IPS DF 4.7 (cell line): ENCODE data around the gene SMARCD3.

Experiments used
- DNase-seq: peaks from one replicate; pipeline ENCODE4 v3.0.0-alpha.2; 2013; ENCODE audit warnings: low spot score; ENCODE audit errors: extremely low read depth

SMARCD3 gene

DNA sequence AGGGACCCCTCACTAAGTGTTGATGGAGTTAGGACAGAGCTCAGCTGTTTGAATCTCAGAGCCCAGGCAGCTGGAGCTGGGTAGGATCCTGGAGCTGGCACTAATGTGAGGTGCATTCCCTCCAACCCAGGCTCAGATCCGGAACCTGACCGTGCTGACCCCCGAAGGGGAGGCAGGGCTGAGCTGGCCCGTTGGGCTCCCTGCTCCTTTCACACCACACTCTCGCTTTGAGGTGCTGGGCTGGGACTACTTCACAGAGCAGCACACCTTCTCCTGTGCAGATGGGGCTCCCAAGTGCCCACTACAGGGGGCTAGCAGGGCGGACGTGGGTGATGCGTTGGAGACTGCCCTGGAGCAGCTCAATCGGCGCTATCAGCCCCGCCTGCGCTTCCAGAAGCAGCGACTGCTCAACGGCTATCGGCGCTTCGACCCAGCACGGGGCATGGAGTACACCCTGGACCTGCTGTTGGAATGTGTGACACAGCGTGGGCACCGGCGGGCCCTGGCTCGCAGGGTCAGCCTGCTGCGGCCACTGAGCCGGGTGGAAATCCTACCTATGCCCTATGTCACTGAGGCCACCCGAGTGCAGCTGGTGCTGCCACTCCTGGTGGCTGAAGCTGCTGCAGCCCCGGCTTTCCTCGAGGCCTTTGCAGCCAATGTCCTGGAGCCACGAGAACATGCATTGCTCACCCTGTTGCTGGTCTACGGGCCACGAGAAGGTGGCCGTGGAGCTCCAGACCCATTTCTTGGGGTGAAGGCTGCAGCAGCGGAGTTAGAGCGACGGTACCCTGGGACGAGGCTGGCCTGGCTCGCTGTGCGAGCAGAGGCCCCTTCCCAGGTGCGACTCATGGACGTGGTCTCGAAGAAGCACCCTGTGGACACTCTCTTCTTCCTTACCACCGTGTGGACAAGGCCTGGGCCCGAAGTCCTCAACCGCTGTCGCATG, 11.0 kb downstream of the SMARCD3 start:
- DNase-seq = no peak

DNA sequence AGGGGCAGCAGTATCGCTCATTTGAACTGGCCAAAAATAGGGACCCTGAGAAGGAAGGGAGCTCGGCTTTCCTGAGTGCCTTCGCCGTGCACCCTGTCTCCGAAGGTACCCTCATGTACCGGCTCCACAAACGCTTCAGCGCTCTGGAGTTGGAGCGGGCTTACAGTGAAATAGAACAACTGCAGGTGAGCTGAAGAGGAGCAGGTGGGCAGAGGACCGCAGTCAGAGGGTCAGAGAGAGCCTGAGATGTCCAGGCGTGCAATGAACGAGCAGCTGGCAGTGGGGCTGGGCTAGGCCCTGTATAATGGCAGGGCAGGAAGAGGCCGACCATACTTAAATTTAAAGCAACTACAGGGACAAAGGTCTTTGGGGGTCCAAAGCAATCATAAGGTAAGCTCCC, 12.1 kb downstream of the SMARCD3 start:
- no peak for DNase-seq

DNA sequence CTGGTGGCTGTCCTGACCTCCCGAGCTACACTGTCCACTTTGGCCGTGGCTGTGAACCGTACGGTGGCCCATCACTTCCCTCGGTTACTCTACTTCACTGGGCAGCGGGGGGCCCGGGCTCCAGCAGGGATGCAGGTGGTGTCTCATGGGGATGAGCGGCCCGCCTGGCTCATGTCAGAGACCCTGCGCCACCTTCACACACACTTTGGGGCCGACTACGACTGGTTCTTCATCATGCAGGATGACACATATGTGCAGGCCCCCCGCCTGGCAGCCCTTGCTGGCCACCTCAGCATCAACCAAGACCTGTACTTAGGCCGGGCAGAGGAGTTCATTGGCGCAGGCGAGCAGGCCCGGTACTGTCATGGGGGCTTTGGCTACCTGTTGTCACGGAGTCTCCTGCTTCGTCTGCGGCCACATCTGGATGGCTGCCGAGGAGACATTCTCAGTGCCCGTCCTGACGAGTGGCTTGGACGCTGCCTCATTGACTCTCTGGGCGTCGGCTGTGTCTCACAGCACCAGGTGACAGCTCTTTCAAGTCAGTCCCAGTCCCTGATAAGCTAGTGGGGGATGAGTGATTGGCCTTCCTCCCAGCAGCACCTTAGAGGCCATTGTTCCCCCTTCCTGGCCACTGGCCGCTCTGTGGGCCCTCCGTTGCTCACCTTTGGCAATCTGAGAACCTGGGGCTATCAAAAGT, 13.3 kb downstream of the SMARCD3 start:
- DNase-seq = no peak

DNA sequence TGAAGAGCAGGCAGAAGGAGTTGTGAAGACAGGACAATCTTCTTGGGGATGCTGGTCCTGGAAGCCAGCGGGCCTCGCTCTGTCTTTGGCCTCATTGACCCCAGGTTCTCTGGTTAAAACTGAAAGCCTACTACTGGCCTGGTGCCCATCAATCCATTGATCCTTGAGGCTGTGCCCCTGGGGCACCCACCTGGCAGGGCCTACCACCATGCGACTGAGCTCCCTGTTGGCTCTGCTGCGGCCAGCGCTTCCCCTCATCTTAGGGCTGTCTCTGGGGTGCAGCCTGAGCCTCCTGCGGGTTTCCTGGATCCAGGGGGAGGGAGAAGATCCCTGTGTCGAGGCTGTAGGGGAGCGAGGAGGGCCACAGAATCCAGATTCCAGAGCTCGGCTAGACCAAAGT, 14.7 kb downstream of the SMARCD3 start:
- no peak for DNase-seq

- no peak for DNase-seq
Measured at GRCh38 chr7:151232917-151233701, 15.4 kb downstream of the SMARCD3 start.

- no peak for DNase-seq
Measured at GRCh38 chr7:151232091-151232916, 16.2 kb downstream of the SMARCD3 start, which contains the start of gene CHPF2. TSS of gene CHPF2 (plus strand) at chr7:151232483. CDS start at chr7:151234012, 1,529 bp downstream.

DNA sequence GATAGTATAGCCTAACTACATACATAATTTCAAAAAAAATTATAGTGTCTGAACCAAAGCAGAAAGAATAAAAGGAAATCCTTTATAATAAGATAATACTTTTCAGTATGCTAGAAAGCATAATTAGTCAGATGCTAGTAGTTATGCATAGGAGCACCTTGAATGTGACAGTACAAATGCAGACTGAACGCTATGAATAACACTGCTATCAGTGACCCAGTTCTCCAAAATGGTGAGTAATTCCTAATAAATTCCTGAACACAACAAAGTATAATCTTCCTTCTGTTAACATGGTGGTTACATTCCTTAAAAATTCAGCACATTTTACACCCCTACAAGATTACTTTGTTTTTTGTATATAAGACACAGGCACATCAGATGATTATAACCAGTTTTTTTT, 17.4 kb downstream of the SMARCD3 start:
- DNase-seq = no peak

DNA sequence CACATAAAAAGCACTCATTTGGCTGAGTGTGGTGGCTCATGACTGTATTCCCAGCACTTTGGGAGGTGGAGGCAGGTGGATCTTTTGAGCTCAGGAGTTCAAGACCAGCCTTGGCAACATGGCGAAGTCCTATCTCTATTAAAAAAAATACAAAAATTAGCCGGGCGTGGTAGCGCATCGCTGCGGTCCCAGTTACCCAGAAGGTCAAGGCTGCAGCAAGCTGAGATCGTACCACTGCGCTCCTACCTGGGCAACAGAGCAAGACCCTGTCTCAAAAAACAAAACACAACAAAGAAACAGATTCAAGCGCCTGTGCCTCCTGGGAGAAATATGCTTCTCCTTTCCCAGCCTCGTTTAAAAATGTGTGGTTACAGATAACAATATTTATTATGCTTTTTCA, 19.2 kb downstream of the SMARCD3 start:
- no peak for DNase-seq

GRCh38 chr7:151228024-151228866, 20.2 kb downstream of the SMARCD3 start:
- no peak for DNase-seq

DNA sequence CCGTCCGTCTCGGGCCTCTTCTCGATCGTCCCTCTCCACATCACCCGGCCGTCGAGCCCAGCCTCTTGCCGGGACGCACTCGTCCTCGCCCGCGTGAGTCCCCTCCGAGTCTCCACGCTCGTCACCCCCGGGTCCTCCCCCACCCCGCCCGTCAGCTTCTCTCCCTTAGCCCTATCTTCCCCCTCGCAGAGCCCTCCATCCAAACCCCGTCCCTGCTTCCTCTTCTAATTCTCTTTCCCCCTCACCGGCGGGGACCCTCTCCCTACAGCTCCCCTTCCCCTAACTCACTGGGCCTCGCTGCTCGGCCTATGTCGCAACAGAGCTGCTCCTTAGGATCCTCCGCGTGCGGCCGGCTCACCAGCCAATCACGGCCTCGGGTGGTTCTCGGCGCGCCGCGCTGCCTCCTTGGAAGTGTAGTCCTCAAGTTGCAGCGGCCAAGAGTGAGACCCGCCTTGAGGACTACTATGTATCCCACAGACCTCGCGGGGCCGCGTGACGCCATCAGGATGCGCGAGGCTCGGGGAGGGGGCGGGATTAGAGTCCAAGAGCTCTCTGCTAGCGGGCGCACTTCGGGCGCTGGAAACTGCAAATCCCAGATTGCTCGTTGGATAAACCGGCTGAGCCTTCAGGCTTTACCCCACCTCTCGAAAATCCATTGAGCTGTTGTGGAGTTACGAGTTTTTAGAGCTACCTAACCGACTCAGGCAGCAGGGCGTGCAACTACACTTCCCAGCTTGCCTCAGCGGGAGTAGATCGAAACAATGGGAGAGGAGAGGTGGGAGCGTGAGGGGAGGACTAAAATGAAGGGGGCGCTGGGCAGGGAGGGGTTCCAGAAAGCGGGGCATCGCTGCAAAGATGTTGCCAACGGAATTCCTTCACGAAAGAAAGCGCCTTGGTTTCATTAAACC, 21.4 kb downstream of the SMARCD3 start, which contains the start of gene ABCF2:
Gene ABCF2 (minus strand): TSS at position 331 of the 908 bp plus-strand sequence. CDS start 747 bp downstream, outside the sequence.
- DNase-seq = peak; percentile 90

DNA sequence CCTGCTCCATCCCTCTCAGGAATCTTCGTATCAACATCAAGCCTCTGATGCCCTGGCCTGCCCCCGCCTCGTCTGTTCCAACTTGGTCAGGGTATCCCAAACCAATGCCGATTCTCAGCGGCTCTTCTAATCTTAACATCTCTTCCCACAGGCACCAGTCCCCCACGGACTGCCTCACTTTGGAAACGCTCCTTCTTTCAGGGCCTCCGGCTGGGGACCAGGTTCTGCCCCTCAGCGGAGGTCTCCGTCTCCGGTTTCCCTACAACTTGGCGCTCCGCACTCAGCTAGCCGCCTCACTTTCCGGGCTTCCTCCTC, 22.0 kb downstream of the SMARCD3 start:
- DNase-seq = no peak

DNA sequence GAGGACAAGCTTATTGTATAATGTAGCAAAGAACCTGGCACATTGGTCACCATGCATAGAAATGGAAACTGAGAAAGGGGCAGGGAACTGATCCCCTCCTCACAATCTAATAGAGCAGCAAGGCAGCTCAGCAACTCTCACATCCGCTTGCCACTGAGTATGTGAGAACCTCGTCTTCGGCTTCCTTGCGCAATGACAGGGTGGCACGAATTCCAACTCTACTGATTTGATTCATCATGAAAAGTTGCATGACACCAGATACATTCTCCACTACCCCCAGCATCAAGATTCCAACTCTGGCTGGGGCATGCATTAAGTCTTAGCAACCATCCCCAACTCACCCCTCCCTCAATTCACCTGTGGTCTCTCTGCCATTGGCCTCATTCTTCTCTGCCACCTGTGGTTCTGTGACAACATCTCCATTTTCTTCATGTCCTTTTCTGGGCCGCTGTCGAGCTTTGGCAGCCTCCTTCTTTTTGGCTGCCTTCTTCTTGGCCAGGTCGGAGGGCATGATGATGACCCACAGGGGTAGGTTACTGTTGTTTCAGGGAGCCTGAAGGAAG, 22.5 kb downstream of the SMARCD3 start:
- DNase-seq = no peak

DNA sequence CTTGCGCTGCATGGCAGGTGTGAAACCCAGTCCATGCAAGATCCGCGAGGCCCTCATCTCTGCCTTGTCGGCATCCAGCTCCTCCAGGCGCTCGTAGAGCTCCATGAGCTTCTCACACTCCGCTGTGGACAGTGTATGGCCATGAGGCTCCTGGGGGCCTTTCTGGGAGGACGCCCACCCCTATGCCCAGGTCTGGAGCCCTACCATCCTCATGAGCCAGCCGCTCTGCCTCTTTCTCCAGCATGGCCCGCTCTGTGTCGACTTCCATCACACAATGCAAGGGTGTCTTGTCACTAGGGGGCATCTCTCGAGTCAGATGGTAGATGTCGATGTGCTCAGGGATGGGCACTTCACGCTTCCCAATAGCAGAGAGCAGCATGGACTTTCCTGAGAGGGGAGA, 24.8 kb downstream of the SMARCD3 start:
- no peak for DNase-seq

DNA sequence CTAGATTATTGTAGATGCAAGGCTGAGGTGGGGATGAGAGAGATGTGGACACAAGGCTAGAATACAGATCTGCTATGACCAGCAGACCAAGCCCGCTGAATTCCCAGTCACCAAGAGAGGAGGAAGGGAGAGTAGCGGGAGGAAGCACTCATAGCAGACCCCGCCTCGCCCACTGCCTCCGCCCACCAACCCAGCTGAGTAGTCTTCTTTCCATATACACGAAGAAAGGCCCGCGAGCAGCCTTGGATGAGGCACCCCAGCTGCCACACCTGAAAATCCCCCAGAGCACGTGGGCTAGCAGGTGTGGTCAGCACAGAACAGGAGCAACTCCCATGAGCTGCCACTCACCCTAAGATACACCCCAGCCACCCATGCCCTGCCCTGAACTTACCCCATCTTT, 30.3 kb downstream of the SMARCD3 start:
- no peak for DNase-seq

DNA sequence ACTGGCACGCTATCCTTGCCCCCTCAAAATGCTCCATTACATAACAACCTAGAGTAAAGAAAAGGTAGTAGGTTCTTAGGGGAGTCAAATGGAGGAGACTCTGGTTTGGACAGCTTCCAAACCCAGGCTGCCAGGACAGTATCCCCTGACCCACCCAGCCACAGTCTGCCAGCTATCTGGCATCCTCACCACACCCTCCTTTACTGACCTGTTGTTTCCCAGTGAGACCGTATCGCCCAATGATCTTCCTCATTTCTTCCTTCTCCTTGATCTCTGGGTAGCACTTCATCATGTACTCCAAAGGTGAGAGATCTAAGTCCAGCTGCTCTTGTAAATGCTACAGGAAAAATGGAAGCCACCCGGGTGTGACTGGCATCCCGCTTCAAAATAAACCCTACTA, 33.1 kb downstream of the SMARCD3 start:
- DNase-seq = no peak

GRCh38 chr7:151213826-151214225, 34.7 kb downstream of the SMARCD3 start:
- DNase-seq = no peak

GRCh38 chr7:151212626-151213025, 35.9 kb downstream of the SMARCD3 start:
- no peak for DNase-seq

GRCh38 chr7:151211155-151211772, 37.2 kb downstream of the SMARCD3 start:
- no peak for DNase-seq
